ENCODE results near the gene UBE2G1. TPM values are rescaled to one million over a fixed set of nuclear protein-coding genes. Genes with fewer than 3 reads are reported as not detected.

Gene UBE2G1
- polyA plus RNA-seq, 1 donor from 2014 or later = 65.8 TPM

DNA sequence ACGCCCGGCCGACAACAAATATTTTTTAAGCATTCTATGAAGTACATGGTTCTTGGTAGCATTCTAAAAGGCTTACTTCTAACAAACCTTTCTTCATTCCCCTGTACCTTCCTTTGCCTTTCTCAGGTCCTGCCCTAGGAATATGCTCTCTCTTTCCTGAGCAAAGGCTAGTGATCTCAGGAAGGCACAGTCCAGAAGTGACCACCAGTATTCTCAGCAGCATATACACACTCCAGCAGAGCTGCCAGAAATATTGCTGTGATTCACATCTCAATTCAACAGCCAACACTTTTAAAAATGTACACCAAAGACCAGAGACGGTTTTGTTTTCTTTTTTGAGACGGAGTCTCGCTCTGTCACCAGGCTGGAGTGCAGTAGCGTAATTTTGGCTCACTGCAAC lies 61.3 kb downstream of the UBE2G1 start:
- no peaks in the 10 kb centered on the region for H3K27me3 ChIP-seq (ENCODE audit: insufficient read depth, low read depth, low read length)
- H3K36me3 ChIP-seq (ENCODE audit: insufficient read depth, low read length) = no peaks in the 10 kb centered on the region
- H2AFZ ChIP-seq (ENCODE audit: low read depth, low read length) = no peak overlapping the region
- no peak overlapping the region for H3K9ac ChIP-seq (ENCODE audit: low read length)
- no peaks in the 10 kb centered on the region for H3K9me2 ChIP-seq (ENCODE audit: insufficient read depth, low read length)
- H3K27ac ChIP-seq (ENCODE audit: low read length) = no peak overlapping the region
- H3K79me2 ChIP-seq (replicated peaks; ENCODE audit: insufficient read depth, low read length) = peaks cover 14% of the 10 kb centered on the region
- no peaks in the 10 kb centered on the region for H3K9me3 ChIP-seq (ENCODE audit: low read length)
- no peak for TF ChIP-seq EP300 (conservative IDR thresholded peaks at IDR 0.05; ENCODE audit: poor library complexity, severe bottlenecking)
- TF ChIP-seq, protein P1, sequence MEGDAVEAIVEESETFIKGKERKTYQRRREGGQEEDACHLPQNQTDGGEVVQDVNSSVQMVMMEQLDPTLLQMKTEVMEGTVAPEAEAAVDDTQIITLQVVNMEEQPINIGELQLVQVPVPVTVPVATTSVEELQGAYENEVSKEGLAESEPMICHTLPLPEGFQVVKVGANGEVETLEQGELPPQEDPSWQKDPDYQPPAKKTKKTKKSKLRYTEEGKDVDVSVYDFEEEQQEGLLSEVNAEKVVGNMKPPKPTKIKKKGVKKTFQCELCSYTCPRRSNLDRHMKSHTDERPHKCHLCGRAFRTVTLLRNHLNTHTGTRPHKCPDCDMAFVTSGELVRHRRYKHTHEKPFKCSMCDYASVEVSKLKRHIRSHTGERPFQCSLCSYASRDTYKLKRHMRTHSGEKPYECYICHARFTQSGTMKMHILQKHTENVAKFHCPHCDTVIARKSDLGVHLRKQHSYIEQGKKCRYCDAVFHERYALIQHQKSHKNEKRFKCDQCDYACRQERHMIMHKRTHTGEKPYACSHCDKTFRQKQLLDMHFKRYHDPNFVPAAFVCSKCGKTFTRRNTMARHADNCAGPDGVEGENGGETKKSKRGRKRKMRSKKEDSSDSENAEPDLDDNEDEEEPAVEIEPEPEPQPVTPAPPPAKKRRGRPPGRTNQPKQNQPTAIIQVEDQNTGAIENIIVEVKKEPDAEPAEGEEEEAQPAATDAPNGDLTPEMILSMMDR (IDR thresholded peaks at IDR 0.05; ENCODE audit: poor library complexity, severe bottlenecking) = no peak
- TF ChIP-seq POLR2AphosphoS5 (IDR thresholded peaks at IDR 0.05) = no peak
- TF ChIP-seq EZH2 (IDR thresholded peaks at IDR 0.05; ENCODE audit: borderline replicate concordance, insufficient read depth, low read length, poor library complexity, severe bottlenecking) = no peak
- no peak for TF ChIP-seq MXI1 (conservative IDR thresholded peaks at IDR 0.05; ENCODE audit: poor library complexity, severe bottlenecking)
- no peak for TF ChIP-seq SMC3 (conservative IDR thresholded peaks at IDR 0.05; ENCODE audit: poor library complexity)
- TF ChIP-seq TAF1 (IDR thresholded peaks at IDR 0.05; ENCODE audit: low read depth) = no peak
- TF ChIP-seq, protein P2, sequence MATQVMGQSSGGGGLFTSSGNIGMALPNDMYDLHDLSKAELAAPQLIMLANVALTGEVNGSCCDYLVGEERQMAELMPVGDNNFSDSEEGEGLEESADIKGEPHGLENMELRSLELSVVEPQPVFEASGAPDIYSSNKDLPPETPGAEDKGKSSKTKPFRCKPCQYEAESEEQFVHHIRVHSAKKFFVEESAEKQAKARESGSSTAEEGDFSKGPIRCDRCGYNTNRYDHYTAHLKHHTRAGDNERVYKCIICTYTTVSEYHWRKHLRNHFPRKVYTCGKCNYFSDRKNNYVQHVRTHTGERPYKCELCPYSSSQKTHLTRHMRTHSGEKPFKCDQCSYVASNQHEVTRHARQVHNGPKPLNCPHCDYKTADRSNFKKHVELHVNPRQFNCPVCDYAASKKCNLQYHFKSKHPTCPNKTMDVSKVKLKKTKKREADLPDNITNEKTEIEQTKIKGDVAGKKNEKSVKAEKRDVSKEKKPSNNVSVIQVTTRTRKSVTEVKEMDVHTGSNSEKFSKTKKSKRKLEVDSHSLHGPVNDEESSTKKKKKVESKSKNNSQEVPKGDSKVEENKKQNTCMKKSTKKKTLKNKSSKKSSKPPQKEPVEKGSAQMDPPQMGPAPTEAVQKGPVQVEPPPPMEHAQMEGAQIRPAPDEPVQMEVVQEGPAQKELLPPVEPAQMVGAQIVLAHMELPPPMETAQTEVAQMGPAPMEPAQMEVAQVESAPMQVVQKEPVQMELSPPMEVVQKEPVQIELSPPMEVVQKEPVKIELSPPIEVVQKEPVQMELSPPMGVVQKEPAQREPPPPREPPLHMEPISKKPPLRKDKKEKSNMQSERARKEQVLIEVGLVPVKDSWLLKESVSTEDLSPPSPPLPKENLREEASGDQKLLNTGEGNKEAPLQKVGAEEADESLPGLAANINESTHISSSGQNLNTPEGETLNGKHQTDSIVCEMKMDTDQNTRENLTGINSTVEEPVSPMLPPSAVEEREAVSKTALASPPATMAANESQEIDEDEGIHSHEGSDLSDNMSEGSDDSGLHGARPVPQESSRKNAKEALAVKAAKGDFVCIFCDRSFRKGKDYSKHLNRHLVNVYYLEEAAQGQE (IDR thresholded peaks at IDR 0.05; ENCODE audit: borderline replicate concordance) = no peak
- TF ChIP-seq RAD21 (conservative IDR thresholded peaks at IDR 0.05) = no peak
- no peak overlapping the region for H3K4me3 ChIP-seq (ENCODE audit: low read length)
- no peaks in the 10 kb centered on the region for H4K20me1 ChIP-seq (ENCODE audit: insufficient read depth)
- no peaks in the 10 kb centered on the region for H3F3A ChIP-seq (ENCODE audit: insufficient read depth, low read length, poor library complexity, severe bottlenecking)
- H3K4me2 ChIP-seq (ENCODE audit: low read length) = no peak overlapping the region

DNA sequence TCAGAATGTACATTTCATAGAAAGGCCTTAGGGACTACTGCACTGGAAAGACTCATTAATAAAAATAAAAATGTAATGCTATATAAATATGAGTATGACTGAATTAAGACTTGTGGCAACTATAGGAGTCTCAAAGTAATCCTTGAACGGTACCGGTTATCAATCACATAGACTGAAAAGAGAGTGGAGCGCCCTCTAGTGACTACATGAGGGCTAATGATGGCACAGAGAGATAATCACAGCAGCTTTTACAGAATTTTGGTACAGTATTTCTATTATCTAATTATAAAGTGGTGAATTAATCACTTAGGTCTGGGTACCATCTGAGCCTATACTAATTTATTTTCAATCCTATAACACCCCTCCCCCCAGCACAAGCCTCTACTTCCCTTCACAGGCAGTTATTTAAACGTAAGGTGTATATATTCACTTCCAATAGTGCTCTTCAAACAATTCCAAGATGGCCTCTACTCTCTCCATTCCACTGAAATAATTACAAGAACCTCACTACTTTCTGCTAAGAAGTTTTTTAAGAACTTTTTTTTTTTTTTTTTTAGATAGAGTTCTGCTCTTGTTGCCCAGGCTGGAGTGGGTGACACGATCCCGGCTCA lies 62.0 kb downstream of the UBE2G1 start:
- Histone ChIP-seq H3K27ac (ENCODE audit: low read length) (no peak overlapping the region), H3F3A (ENCODE audit: insufficient read depth, low read length, poor library complexity, severe bottlenecking) (no peaks in the 10 kb centered on the region), H3K79me2 (replicated peaks; ENCODE audit: insufficient read depth, low read length) (peaks cover 14% of the 10 kb centered on the region), H4K20me1 (ENCODE audit: insufficient read depth) (no peaks in the 10 kb centered on the region), H3K9ac (ENCODE audit: low read length) (no peak overlapping the region), H3K9me3 (ENCODE audit: low read length) (no peaks in the 10 kb centered on the region), H3K4me3 (ENCODE audit: low read length) (no peak overlapping the region), H3K4me2 (ENCODE audit: low read length) (no peak overlapping the region), H3K36me3 (ENCODE audit: insufficient read depth, low read length) (no peaks in the 10 kb centered on the region), H2AFZ (ENCODE audit: low read depth, low read length) (no peak overlapping the region), H3K27me3 (ENCODE audit: insufficient read depth, low read depth, low read length) (no peaks in the 10 kb centered on the region), H3K9me2 (ENCODE audit: insufficient read depth, low read length) (no peaks in the 10 kb centered on the region)
- TF ChIP-seq, protein P1 (IDR thresholded peaks at IDR 0.05; ENCODE audit: poor library complexity, severe bottlenecking) = peak; percentile 72
- peak; percentile 61 for TF ChIP-seq RAD21 (conservative IDR thresholded peaks at IDR 0.05)
- TF ChIP-seq, protein P2 (IDR thresholded peaks at IDR 0.05; ENCODE audit: borderline replicate concordance) = no peak
- TF ChIP-seq SMC3 (conservative IDR thresholded peaks at IDR 0.05; ENCODE audit: poor library complexity) = peak; percentile 67

Data from neural cell (in vitro differentiated cells).